DND-41 (cell line): Measurements from ENCODE around the gene FAM181B.

Source experiments
- EZH2 ChIP-seq: IDR thresholded peaks from 3 replicates; pipeline ENCODE4 v1.6.1; 2012; ENCODE audit warnings: borderline replicate concordance, low read depth, mild to moderate bottlenecking, moderate library complexity, low read length, inconsistent platforms; ENCODE audit not compliant: severe bottlenecking
- TF ChIP-seq, protein P1 (sequence below): IDR thresholded peaks from 2 replicates; pipeline ENCODE4 v1.5.1; 2012; ENCODE audit warnings: borderline replicate concordance, low read length, moderate library complexity, mild to moderate bottlenecking; ENCODE audit not compliant: poor library complexity, severe bottlenecking; ENCODE audit errors: extremely low read depth

DNA sequence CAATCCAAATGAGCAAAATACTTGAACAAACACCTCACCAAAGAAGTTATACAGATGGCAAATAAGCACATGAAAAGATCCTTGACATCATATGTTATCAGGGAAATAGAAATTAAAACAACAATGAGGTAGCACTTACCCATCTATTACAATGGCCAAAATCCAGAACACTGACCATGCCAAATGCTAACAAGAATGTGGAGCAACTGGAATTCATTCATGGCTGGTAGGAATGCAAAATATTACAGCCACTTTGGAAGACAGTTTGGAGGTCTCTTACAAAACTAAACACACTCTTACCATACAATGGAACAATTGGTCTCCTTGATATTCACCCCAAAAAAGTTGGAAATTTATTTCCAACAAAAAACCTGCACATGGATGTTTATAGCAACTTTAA lies 19.1 kb upstream of the FAM181B start:
- no peak for TF ChIP-seq EZH2
- TF ChIP-seq, protein P1, sequence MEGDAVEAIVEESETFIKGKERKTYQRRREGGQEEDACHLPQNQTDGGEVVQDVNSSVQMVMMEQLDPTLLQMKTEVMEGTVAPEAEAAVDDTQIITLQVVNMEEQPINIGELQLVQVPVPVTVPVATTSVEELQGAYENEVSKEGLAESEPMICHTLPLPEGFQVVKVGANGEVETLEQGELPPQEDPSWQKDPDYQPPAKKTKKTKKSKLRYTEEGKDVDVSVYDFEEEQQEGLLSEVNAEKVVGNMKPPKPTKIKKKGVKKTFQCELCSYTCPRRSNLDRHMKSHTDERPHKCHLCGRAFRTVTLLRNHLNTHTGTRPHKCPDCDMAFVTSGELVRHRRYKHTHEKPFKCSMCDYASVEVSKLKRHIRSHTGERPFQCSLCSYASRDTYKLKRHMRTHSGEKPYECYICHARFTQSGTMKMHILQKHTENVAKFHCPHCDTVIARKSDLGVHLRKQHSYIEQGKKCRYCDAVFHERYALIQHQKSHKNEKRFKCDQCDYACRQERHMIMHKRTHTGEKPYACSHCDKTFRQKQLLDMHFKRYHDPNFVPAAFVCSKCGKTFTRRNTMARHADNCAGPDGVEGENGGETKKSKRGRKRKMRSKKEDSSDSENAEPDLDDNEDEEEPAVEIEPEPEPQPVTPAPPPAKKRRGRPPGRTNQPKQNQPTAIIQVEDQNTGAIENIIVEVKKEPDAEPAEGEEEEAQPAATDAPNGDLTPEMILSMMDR: no peak
